ENCODE measurements around the gene NFILZ.

The NFILZ gene

DNA sequence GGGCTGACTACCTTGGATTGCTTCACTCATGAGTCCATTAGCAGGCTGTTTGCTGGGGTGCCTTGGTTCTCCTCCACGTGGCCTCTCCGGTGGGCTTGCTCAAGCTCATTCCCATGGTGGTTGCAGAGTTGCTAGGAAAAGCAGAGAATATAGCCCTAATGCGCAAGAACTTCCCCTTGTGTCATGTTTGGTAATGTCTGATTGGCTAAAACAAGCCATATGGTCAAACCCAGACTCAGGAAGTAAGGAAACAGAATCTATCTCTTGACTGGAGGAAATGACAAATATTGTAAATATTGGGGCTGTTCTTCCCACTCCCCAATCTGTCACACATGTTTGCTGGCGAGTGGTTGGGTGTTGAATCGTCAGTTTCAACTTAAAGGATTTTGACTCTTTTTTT is 12.1 kb downstream of the NFILZ start:
- DNase-seq: no peak

DNA sequence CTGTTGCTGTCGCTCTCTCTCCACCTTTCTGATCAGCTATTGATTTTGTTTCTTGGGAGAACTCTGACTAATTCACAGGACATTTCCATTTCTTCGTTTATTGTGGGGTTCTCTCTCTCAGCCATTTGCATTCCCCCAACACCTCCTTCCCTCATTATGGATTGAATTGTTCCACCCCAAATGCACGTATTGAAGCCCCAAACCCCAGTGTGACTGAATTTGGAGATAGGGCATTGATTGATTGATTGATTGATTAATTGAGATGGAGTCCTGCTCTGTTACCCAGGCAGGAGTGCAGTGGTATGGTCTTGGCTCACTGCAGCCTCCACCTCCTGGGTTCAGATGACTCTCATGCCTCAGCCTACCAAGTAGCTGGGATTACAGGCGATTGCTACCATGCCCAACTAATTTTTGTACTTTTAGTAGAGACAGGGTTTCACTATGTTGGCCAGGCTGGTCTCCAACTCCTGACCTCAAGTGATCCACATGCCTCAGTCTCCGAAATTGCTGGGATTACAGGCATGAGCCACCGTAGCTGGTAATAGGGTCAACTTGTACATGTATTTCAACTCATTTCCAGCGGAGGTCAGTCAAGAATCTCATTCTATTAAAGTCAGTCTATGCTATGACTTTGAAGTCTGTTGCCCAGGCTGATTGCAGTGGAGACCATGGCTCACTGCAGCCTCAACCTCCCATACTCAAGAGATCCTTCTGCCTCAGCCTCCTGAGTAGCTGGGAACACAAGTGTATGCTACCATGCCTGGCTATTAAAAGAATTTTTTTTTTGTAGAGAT is 13.6 kb downstream of the NFILZ start:
- DNase-seq: peak; percentile 48

DNA sequence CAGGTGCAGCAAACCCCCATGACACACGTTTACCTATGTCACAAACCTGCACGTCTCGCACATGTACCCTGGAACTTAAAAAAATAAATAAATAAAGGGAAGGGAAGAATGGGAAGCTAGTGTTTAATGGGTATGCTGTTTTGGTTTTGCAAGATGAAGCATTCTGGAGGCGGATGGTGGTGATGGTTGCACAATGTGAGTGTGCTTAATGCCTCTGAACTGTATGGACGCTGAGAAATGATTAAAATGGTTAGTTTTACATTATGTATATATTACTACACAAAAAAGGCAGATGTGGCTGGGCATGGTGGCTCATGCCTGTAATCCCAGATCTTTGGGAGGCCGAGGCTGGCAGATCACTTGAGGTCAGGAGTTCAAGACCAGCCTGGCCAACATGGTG is 17.8 kb downstream of the NFILZ start:
- DNase-seq: peak; percentile 51

DNA sequence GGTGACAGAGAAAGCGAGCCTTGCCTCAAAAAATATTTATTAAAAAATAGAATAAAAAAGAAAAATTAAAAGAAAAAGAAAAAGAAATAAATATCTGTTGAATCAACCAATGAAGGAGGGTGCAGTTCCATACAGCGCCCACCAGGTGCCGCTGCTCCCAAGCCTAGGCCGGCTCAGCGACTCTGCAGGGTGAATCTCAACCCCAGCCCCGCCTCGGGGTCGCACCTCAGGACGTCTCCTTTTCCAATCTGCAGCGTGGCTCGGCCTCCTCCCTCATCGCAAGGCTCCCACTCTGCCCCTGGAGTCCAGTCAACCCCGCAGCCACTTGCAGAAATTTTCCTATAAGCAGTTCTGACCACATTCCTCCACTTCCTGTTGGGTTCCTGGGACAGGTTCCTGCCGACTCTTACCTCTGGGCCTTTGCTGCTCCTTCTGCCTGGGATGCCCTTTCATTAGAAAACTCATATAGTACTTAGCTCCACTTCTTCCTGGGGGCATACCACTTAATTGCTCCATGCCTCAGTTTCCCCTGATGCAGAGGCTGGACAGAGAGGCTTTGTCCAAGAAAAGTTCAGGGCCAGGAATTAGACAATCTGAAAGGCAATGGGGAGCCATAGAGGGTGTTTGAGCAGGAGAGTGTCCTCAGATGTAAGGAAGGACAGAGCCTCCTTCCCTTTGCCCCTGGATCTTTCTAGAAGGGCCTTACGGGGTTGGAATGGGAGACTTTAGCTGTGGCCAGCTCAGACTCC is 24.3 kb downstream of the NFILZ start:
- DNase-seq: peak; percentile 80

DNA sequence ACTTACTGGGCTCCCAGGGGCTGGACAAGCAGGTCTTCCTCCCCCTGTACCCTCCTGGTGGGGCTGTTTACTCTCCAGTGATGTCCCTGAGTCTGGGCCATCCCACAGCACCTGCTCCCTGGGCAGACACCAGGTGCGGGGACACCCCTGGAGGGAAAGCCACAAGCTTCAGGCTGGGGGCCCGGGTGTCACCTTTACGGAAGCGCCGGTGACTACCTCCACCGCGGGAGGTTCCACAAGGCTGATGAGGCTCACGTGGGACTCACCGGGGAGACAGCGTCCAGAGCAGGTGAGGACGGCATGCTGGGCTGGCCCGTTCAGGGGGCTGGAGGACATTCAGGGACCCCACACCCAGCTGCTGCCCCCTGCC is 24.9 kb downstream of the NFILZ start:
- no peak for DNase-seq

DNA sequence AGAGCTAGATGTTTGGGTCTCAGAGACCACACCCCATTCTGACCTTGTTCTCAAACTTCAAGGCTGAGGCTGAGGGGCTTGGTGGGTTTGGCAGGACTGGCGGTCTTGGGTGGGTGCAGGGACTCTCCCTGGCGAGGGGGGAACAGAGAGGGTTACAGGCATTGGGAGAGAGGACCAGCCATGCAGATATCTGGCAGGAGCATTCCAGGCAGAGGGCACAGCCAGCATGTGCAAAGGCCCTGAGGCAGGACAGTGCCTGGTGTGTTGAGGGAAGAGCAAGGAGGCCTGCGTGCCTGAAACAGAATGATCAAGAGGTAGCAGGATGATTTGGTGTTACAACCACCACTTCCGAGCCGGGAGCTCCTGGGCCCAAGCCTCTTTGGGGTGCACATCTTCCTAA is 27.4 kb downstream of the NFILZ start:
- DNase-seq: no peak

DNA sequence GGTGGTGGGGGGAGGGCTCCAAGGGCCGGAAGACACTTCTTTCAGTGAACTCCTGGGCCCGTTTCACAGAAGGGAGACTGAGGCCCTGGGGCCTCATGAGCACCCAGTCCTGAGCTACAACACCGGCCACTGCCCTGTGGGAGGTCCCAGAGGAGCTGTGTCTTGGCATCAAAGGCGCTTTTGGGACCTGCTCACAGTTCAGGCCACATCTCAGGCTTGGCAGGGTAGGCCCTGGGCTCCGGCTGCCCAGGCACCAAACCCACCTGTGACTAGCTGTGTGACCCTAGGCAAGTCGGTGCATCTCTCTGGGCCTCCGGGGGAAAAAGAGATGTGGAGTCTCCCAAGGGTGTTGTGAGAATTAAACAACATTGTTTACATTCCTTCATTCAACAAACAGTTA is 29.5 kb downstream of the NFILZ start:
- no peak for DNase-seq

DNA sequence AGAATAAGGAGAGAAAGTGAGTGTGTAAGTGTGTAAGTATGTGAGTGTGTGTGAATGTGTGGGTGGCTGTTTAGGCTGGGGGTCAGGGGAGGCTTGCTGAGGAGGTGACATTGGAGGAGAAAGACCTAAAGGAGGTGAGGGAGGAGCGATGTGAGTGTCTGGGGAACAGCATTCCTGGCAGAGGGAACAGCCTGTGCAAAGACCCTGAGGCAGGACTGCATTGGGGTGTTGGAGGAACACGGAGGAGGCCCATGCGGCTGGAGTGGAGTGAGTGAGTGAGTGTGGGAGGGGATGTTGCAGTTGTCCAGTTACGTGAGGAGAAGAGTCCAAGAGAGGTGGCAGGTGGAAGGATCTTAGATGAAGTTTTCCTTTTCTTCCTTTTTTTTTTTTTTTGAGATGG is 31.8 kb downstream of the NFILZ start:
- DNase-seq: no peak

DNA sequence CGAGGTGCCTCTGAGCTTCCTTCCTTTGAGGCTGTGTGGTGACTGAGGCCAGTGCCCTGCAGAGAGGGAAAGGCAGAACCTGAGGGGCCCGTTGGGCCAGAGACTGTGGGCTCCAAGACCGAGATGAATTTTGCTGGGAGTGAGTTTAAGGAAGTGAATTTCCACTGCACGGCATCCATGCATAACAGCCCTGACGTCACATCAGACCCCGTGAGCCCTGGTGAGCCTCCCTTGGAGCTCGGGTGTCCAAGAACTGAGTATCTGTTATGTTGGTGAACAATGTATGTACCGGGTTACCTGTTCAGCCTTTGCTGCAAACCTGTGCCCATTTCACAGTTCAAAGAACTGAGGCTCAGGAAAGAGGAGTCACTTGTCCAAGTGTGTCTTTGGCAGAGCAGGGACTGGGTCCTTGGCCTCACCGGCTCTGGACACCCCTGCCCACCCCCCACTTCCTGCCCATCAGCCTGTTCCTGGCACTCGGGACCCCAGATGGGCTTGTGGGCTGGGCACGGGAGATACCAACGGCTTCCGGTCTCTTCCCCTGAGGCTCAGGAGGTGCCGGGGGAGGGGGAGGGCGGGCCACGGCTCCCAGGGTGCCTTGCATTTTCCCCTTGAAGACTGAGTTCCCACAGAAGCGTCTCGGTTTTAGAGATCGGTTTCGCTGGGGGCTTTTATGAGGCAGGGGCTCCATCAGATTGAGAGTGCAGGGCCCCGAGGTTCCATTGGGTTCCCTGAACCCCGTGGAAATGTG is 33.7 kb downstream of the NFILZ start:
- DNase-seq: peak; percentile 68

DNA sequence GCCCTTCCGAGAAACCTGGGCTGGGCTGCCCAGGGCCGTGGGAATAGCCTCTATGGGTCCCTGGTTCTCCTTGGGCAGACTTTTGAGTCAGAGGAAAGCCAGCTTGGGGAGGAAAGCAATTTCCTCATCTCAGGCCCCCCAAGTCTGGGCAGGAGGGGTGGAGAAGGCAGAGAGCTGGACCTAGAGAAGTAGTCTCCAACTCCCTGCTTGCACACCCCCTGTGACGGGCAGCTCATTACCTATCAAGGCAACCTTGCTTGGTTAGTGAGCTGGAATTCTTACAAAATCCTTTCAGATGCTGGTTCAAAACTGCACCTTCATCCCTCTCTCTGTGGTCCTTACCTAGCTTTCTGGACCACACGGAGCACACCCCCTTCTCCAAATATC is 34.2 kb downstream of the NFILZ start:
- no peak for DNase-seq

DNA sequence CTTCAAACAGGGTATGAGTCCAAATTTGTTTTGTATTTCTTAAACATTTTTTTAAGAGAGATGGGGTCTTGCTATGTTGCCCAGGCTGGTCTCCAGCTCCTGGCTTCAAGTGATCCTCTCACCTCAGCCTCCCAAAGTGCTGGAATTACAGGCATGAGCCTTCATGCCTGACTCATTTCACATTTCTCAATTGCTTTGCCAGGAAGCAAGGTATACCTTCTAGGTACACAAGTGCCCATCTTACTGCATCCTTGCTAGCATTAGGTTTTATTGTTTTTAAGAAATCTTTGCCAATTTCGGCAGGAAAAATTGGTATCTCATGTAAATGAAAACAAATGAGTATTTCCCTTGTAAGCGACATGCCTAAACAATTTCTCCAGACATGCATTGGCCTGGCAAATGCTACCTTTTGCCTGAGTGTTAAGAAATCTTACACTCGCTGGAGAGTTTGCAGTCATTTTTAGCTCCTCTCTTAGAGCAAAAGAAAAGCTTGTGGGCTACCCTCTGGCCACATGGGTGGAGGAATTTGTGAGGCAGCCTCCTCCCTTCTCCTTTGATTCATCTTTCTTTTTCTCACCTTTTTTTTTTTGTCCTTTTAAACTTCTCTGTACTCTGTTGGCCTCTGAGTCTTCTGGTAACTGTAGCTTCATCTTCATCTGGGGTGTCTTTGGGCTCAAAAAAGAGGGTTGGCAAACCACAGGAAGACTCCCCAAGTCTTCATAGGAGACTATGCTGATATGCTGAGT is 35.2 kb downstream of the NFILZ start:
- DNase-seq: no peak

DNA sequence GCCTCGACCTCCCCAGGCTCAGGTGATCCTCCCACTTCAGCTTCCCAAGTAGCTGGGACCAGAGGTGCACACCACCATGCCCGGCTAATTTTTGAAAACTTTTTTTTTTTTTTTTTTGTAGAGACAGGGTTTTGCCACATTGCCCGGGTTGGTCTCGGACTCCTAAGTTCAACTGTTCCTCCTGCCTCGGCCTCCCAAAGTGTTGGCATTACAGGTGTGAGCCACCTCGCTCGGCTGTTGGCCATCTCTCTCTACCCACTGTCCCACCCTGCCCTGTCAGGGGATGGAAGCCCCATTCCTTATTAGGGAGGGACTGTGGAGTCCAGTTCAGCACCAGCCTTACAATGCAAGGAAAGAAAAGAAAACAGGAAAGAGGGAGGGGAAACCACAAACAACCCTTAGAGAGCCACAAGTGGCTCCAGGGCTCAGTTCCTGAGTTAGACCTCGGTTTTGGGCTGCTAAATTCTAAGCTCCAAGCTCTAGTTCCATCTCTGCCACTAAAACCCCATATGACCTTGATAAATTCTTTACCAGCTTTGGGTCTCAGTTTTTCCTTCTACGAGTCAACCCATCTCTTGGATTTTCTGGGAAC is 36.5 kb downstream of the NFILZ start:
- DNase-seq: peak; percentile 33

DNA sequence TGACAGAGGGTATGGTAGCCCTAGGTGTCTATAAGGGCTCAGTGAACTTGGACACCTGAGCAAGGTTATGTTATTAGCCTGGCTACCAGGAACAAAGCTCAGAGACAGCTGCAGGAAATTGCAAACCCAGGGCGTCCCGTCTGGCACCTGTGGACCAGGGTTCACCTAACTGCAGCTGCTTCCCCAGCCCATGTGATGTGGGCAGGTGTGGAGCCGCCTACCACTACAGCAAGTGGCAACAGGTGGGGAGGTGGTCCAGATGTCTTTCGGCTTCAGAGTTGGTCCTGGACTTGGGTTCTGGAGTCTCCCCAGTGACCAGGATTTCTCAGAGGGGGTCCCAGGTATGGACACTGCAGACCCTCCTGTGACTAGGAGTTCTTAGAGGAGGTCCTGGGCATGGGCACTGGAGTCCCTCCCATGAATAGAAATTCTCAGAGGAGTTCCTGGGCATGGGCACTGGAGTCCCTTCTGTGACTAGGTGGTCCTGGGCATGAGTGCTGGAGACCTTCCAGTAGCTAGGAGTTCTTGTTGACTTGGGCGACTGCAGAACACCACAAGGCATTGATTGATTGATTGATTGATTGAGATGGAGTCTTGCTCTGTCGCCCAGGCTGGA is 43.0 kb downstream of the NFILZ start:
- no peak for DNase-seq

DNA sequence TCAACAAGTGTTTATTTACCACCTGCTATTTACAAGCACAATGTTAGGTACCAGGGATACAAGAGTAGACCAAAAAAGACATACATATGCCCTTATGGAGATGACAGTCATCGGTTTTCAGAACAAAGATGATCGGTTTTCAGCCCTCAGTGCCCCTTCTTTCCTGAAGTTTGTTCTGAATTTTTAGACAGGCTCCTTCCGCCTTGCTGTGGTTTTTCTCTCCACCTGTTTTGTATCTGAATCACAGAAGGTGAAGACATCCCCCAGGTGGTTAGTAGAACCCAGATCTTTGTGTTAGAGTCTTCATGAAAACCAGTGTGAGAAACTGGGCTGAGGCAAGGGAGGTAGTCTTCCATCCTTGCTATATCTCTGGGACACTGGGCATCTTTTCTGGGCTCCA is 44.6 kb downstream of the NFILZ start:
- DNase-seq: no peak

DNA sequence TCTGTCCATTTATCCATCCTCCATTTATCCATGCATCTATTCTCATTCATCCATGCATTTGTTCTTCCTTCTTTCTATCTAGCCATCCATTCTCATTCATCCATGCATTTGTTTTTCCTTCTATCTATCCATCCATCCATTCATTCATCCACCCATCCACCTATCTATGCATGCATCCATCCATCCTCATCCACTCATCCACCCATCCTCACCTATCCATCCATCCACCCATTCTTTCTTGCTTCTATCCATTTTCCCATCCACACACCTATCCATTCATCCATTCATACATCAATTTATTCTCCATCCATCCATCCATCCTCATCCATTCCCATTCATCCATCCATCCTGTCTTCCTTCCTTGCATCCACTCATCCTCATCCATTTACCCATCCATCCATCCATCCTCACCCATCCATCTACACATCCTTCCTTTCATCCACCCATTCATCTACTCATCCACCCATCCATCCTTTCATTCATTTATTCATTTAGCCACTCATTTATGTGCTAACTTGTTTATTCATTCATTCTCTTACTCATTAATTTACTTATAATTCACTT is 47.9 kb downstream of the NFILZ start:
- DNase-seq: no peak

Measured in hematopoietic multipotent progenitor cell treated with erythropoietin and hydrocortisone succinate and interleukin-3 and kit ligand, for 4 days (in vitro differentiated cells).